SK-N-SH (cell line): ENCODE data around the gene TOMM40L.
"Not testable (repeated sequence)": the region's sequence is repeated elsewhere in the genome, so short reads cannot be mapped to it uniquely, and the experiment has no call there.

Source experiments
- CHD2 ChIP-seq: fragments of 150-350 bp; IDR thresholded peaks from 2 replicates; pipeline ENCODE4 v1.6.1; 2018; ENCODE audit warnings: low read length; ENCODE audit not compliant: partially characterized antibody
- GABPA ChIP-seq: IDR thresholded peaks from 2 replicates; pipeline ENCODE4 v1.4.0; 2012; ENCODE audit warnings: low read depth, mild to moderate bottlenecking
- NFIC ChIP-seq: IDR thresholded peaks from 2 replicates; pipeline ENCODE4 v1.4.0; 2012; ENCODE audit warnings: borderline replicate concordance
- PBX3 ChIP-seq: IDR thresholded peaks from 2 replicates; pipeline ENCODE4; 2012
- SIN3A ChIP-seq: IDR thresholded peaks from 2 replicates; pipeline ENCODE4 v1.6.1; 2012; ENCODE audit warnings: low read depth, mild to moderate bottlenecking, low read length, moderate library complexity, borderline replicate concordance
- TAF1 ChIP-seq: IDR thresholded peaks from 2 replicates; pipeline ENCODE4 v1.6.1; 2012; ENCODE audit warnings: low read depth, mild to moderate bottlenecking, low read length, moderate library complexity, borderline replicate concordance
- TF ChIP-seq, protein P1 (sequence below): fragments of 200-600 bp; sonication (generic); IDR thresholded peaks from 2 replicates; pipeline ENCODE4 v1.6.1; 2017; ENCODE audit warnings: antibody characterized with exemption, mild to moderate bottlenecking, moderate library complexity

- TF ChIP-seq SIN3A, TAF1, GABPA, NFIC, PBX3, CHD2: not testable (repeated sequence)
- TF ChIP-seq, protein P1, sequence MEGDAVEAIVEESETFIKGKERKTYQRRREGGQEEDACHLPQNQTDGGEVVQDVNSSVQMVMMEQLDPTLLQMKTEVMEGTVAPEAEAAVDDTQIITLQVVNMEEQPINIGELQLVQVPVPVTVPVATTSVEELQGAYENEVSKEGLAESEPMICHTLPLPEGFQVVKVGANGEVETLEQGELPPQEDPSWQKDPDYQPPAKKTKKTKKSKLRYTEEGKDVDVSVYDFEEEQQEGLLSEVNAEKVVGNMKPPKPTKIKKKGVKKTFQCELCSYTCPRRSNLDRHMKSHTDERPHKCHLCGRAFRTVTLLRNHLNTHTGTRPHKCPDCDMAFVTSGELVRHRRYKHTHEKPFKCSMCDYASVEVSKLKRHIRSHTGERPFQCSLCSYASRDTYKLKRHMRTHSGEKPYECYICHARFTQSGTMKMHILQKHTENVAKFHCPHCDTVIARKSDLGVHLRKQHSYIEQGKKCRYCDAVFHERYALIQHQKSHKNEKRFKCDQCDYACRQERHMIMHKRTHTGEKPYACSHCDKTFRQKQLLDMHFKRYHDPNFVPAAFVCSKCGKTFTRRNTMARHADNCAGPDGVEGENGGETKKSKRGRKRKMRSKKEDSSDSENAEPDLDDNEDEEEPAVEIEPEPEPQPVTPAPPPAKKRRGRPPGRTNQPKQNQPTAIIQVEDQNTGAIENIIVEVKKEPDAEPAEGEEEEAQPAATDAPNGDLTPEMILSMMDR = not testable (repeated sequence)
Measured at GRCh38 chr1:161224695-161225087, 1.2 kb upstream of the TOMM40L start.
